Measurements from ENCODE around the gene PEMT. TPM values are rescaled to one million over a fixed set of nuclear protein-coding genes. Genes with fewer than 3 reads are reported as not detected.

The PEMT gene
- total RNA-seq, 4 donors from 2014 or later, result 52.5 to 76.1 (median 62.6) TPM

DNA sequence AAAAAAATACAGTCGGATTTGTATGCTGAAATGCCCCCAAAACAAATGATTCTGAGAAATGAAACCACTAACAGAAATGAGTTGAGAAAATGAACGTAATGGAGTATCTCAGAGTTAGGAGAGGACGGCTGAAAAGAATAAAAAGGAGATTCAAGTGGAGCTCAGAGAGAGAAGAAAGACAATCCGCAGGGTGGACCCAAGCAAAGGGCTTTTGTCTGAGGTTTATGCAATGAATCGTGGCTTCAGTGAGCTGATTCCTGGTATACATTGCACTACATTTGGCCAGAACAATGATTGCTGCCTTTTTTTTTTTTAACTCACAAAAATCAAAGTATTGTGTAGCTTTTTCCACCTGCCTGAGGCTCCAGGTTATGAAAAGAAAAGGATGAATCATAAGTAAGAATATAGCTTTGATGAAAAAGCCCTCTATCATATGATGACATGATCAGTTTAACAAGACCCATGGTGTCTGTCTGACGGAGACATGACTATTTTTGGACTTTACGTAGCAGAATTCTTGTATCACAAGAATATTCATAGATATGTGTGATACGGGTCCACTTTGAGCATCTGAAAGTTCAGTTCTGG, 119.1 kb downstream of the PEMT start:
- H3K27me3 ChIP-seq, result no peaks in the 10 kb centered on the region
- DNase-seq, result no peak
- no peak overlapping the region for H3K4me3 ChIP-seq (replicated peaks in 1 of 3)
- 63 to 66% methylated on average over 8 of the region's 8 CpGs for WGBS, 2 donors
- no peaks in the 10 kb centered on the region for H3K36me3 ChIP-seq
- TF ChIP-seq, protein P1, sequence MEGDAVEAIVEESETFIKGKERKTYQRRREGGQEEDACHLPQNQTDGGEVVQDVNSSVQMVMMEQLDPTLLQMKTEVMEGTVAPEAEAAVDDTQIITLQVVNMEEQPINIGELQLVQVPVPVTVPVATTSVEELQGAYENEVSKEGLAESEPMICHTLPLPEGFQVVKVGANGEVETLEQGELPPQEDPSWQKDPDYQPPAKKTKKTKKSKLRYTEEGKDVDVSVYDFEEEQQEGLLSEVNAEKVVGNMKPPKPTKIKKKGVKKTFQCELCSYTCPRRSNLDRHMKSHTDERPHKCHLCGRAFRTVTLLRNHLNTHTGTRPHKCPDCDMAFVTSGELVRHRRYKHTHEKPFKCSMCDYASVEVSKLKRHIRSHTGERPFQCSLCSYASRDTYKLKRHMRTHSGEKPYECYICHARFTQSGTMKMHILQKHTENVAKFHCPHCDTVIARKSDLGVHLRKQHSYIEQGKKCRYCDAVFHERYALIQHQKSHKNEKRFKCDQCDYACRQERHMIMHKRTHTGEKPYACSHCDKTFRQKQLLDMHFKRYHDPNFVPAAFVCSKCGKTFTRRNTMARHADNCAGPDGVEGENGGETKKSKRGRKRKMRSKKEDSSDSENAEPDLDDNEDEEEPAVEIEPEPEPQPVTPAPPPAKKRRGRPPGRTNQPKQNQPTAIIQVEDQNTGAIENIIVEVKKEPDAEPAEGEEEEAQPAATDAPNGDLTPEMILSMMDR (IDR thresholded peaks at IDR 0.05), result no peak
- no peak for TF ChIP-seq POLR2A (IDR thresholded peaks at IDR 0.05)
- H3K27ac ChIP-seq, result no peak overlapping the region
- H3K9me3 ChIP-seq, result no peaks in the 10 kb centered on the region
- peaks cover under 1 to 3% of the 10 kb centered on the region in 2 donors for H3K4me1 ChIP-seq
- intact Hi-C loops (cut with DNase I), result loop anchor here (10.0 kb wide), 1 partner anchor 58 kb away; no protein-coding TSS in a partner anchor

DNA sequence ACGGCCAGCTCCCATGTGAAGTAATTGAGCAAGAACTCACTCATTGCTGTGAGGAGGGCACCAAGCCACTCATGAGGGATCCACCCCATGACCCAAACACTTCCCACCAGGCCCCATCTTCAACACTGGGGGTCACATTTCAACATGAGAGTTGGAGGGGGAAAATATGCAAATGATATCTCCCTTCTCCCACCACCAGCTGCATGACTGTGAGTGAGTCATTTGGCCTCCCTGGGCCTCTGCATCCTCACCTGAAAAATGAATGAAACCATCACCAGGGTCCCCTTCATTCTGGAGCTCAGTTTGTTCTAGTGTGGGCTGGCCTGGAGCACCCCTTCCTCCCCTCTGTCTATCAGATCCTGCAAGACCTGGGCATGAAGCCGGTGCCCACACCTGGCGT, 121.5 kb downstream of the PEMT start:
- no peaks in the 10 kb centered on the region for H3K36me3 ChIP-seq
- H3K4me3 ChIP-seq (replicated peaks in 1 of 3), result no peak overlapping the region
- 93 to 94% methylated on average over 2 to 3 of the region's 3 CpGs for WGBS, 2 donors
- H3K27me3 ChIP-seq, result no peaks in the 10 kb centered on the region
- intact Hi-C loops (cut with DNase I), result loop anchor here (10.0 kb wide), 1 partner anchor 55 kb away; no protein-coding TSS in a partner anchor
- no peak for TF ChIP-seq POLR2A (IDR thresholded peaks at IDR 0.05)
- TF ChIP-seq, protein P1 (IDR thresholded peaks at IDR 0.05), result no peak
- DNase-seq, result no peak
- H3K27ac ChIP-seq, result no peak overlapping the region
- no peaks in the 10 kb centered on the region for H3K4me1 ChIP-seq
- H3K9me3 ChIP-seq, result no peaks in the 10 kb centered on the region

DNA sequence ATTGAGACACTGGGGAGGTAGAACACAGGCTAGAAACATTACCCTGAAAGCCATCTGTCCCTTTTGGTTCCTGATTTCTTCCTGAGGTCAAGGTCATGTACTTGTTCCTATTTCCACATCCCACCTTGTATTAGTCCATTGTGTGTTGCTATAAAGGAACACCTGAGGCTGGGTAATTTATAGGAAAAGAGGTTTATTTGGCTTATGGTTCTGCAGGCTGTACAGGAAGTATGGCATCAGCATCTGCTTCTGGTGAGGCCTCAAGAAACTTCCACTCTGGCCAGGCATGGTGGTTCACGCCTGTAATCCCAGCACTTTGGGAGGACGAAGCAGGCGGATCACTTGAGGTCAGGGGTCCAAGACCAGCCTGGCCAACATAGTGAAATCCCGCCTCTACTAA, 122.2 kb downstream of the PEMT start:
- no peaks in the 10 kb centered on the region for H3K4me1 ChIP-seq
- WGBS, 2 donors, result 98 to 100% methylated on average over 4 of the region's 4 CpGs
- no peak for TF ChIP-seq POLR2A (IDR thresholded peaks at IDR 0.05)
- TF ChIP-seq, protein P1 (IDR thresholded peaks at IDR 0.05), result no peak
- no peak overlapping the region for H3K4me3 ChIP-seq (replicated peaks in 1 of 3)
- no peaks in the 10 kb centered on the region for H3K9me3 ChIP-seq
- no peak for DNase-seq
- intact Hi-C loops (cut with DNase I), result no loop called here
- H3K27me3 ChIP-seq, result no peaks in the 10 kb centered on the region
- no peak overlapping the region for H3K27ac ChIP-seq
- no peaks in the 10 kb centered on the region for H3K36me3 ChIP-seq

DNA sequence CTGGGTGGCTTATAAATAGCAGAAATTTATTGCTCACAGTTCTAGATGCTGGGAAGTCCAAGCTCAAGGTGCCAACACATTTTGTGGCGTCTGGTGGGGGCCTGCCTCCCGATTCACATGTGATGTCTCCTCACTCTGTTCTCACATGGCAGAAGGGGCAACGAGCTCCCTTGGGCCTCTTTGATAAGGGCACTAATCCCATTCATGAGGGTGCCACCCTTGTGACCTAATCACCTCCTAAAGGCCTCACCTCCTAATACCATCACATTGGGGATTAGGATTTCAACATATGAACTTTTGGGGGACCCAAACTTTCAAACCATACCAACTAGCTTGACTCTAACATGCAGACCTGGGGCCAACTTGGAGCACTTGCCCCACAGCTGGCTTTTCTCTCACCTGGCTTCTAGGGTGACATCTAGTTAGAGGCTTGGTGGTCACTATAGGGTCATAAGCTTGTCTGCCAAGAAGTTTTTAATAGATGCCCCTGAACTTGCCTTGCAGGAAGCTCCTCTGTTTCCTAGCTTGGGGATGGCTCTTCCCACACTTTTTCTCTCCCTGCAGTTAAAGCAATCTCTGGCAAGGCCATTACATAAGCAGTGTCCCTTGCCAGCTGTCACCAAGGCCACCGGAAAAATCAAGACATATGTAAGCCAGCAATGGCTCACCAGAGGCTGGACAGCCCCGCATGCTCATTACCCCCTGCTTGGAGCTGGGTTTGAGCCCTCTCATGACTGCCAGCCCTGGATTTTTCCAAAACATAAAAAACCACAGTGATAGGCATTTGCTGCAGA, 123.1 kb downstream of the PEMT start:
- 79% methylated on average over 5 of the region's 5 CpGs for WGBS, 2 donors
- intact Hi-C loops (cut with DNase I), result no loop called here
- TF ChIP-seq, protein P1 (IDR thresholded peaks at IDR 0.05), result no peak
- TF ChIP-seq POLR2A (IDR thresholded peaks at IDR 0.05), result no peak
- Histone ChIP-seq H3K9me3 (no peaks in the 10 kb centered on the region), H3K27ac (no peak overlapping the region), H3K36me3 (no peaks in the 10 kb centered on the region), H3K27me3 (no peaks in the 10 kb centered on the region), H3K4me3 (replicated peaks in 1 of 3) (no peak overlapping the region), H3K4me1 (no peaks in the 10 kb centered on the region)
- no peak for DNase-seq

DNA sequence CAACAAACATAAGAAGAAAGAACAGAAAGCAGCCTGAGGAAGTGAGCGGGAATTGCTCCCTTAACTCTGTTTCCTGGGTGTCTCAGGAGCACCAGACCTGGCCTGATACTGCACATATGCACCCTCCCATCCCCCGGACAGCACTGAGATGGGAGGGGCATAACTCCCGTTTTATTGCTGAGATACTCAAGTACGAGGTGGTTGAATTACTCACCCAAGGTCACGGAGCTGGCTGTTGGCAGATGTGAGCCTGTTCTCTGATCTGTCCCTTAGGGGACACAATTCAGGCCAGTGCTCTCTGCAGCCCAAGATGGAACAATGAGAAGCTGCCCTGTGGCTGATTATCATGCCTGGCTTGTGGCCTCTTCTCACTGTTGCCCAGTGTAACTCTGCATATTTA, 123.8 kb downstream of the PEMT start:
- Histone ChIP-seq H3K9me3 (no peaks in the 10 kb centered on the region), H3K36me3 (no peaks in the 10 kb centered on the region), H3K27me3 (no peaks in the 10 kb centered on the region), H3K27ac (no peak overlapping the region), H3K4me3 (replicated peaks in 1 of 3) (no peak overlapping the region), H3K4me1 (no peaks in the 10 kb centered on the region)
- TF ChIP-seq POLR2A (IDR thresholded peaks at IDR 0.05), result no peak
- TF ChIP-seq, protein P1 (IDR thresholded peaks at IDR 0.05), result no peak
- 60 to 70% methylated on average over 5 of the region's 5 CpGs for WGBS, 2 donors
- intact Hi-C loops (cut with DNase I), result no loop called here
- no peak for DNase-seq
